B cell (primary cell): Measurements from ENCODE around the gene LMOD2.

Experiments
- CTCF ChIP-seq: fragments of 200-600 bp; IDR thresholded peaks from one replicate; pipeline ENCODE4 v1.8.0; 2022; ENCODE audit warnings: antibody characterized with exemption, mild to moderate bottlenecking
- EZH2 ChIP-seq: IDR thresholded peaks from 2 replicates; pipeline ENCODE4 v1.6.1; 2012; ENCODE audit warnings: borderline replicate concordance, low read depth, mild to moderate bottlenecking, moderate library complexity, low read length; ENCODE audit not compliant: insufficient read depth, poor library complexity, severe bottlenecking

GRCh38 chr7:123662755-123663154, 7.1 kb downstream of the LMOD2 start:
- TF ChIP-seq CTCF (no peak), EZH2 (no peak)
